Measurements from ENCODE around the gene PITHD1.

DNA sequence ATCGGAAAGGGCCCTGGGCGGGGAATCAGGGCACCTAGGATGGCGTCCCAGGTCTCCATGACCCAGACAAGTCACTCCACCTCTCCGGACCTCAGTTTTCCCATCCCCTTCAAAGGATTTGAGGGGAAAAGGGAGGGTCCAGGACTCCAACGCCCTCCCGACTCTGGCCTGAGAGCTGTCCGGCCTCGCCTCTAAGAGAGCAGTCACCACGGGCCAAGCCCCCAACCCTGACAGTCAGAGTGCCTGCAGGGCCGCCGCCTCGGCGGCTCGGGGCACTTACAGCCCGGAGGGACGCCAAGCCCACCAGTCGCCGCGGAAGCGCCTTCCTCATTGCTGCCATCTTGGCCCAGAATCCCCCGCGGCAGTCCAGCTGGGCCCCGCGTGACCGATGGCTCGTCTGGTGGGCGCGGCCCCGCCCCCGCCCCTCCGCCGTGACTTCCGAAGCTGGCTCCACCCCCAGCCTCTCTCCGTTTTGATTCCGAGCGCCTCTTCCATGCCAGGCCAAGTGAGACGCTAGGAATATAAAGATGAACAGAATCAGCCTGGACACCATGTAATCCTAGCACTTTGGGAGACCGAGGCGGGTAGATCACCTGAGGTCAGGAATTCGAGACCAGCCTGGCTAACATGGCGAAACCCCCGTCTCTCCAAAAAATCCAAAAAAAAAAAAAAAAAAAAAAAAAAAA lies 47.0 kb downstream of the PITHD1 start, which contains the start of gene HMGCL:
- TF ChIP-seq ZC3H10 (CRISPR knock-in tag; IDR thresholded peaks at IDR 0.05) (no peak), ZNF70 (CRISPR knock-in tag; IDR thresholded peaks at IDR 0.05) (peak; percentile 27; the same call in 1 of the 2 replicates), ZFP30 (CRISPR knock-in tag; IDR thresholded peaks at IDR 0.05) (no peak), CSDC2 (CRISPR knock-in tag; IDR thresholded peaks at IDR 0.05) (no peak), ZNF8 (CRISPR knock-in tag; IDR thresholded peaks at IDR 0.05) (no peak), RARB (CRISPR knock-in tag; IDR thresholded peaks at IDR 0.05) (no peak), ZFP3 (CRISPR knock-in tag; IDR thresholded peaks at IDR 0.05) (no peak), ZNF565 (CRISPR knock-in tag; conservative IDR thresholded peaks at IDR 0.05; ENCODE audit: low read depth) (peak; percentile 78; the same call in 1 of the 2 replicates), PPARA (CRISPR knock-in tag; IDR thresholded peaks at IDR 0.05; ENCODE audit: borderline replicate concordance) (no peak)
- TF ChIP-seq, protein P1, sequence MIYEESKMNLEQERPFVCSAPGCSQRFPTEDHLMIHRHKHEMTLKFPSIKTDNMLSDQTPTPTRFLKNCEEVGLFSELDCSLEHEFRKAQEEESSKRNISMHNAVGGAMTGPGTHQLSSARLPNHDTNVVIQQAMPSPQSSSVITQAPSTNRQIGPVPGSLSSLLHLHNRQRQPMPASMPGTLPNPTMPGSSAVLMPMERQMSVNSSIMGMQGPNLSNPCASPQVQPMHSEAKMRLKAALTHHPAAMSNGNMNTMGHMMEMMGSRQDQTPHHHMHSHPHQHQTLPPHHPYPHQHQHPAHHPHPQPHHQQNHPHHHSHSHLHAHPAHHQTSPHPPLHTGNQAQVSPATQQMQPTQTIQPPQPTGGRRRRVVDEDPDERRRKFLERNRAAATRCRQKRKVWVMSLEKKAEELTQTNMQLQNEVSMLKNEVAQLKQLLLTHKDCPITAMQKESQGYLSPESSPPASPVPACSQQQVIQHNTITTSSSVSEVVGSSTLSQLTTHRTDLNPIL (CRISPR knock-in tag; IDR thresholded peaks at IDR 0.05; ENCODE audit: low read depth), result no peak
- TF ChIP-seq, protein P2, sequence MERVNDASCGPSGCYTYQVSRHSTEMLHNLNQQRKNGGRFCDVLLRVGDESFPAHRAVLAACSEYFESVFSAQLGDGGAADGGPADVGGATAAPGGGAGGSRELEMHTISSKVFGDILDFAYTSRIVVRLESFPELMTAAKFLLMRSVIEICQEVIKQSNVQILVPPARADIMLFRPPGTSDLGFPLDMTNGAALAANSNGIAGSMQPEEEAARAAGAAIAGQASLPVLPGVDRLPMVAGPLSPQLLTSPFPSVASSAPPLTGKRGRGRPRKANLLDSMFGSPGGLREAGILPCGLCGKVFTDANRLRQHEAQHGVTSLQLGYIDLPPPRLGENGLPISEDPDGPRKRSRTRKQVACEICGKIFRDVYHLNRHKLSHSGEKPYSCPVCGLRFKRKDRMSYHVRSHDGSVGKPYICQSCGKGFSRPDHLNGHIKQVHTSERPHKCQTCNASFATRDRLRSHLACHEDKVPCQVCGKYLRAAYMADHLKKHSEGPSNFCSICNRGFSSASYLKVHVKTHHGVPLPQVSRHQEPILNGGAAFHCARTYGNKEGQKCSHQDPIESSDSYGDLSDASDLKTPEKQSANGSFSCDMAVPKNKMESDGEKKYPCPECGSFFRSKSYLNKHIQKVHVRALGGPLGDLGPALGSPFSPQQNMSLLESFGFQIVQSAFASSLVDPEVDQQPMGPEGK (CRISPR knock-in tag; IDR thresholded peaks at IDR 0.05; ENCODE audit: borderline replicate concordance), result no peak
- TF ChIP-seq, protein P3, sequence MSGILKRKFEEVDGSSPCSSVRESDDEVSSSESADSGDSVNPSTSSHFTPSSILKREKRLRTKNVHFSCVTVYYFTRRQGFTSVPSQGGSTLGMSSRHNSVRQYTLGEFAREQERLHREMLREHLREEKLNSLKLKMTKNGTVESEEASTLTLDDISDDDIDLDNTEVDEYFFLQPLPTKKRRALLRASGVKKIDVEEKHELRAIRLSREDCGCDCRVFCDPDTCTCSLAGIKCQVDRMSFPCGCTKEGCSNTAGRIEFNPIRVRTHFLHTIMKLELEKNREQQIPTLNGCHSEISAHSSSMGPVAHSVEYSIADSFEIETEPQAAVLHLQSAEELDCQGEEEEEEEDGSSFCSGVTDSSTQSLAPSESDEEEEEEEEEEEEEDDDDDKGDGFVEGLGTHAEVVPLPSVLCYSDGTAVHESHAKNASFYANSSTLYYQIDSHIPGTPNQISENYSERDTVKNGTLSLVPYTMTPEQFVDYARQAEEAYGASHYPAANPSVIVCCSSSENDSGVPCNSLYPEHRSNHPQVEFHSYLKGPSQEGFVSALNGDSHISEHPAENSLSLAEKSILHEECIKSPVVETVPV (CRISPR knock-in tag; IDR thresholded peaks at IDR 0.05), result no peak
- TF ChIP-seq, protein P4, sequence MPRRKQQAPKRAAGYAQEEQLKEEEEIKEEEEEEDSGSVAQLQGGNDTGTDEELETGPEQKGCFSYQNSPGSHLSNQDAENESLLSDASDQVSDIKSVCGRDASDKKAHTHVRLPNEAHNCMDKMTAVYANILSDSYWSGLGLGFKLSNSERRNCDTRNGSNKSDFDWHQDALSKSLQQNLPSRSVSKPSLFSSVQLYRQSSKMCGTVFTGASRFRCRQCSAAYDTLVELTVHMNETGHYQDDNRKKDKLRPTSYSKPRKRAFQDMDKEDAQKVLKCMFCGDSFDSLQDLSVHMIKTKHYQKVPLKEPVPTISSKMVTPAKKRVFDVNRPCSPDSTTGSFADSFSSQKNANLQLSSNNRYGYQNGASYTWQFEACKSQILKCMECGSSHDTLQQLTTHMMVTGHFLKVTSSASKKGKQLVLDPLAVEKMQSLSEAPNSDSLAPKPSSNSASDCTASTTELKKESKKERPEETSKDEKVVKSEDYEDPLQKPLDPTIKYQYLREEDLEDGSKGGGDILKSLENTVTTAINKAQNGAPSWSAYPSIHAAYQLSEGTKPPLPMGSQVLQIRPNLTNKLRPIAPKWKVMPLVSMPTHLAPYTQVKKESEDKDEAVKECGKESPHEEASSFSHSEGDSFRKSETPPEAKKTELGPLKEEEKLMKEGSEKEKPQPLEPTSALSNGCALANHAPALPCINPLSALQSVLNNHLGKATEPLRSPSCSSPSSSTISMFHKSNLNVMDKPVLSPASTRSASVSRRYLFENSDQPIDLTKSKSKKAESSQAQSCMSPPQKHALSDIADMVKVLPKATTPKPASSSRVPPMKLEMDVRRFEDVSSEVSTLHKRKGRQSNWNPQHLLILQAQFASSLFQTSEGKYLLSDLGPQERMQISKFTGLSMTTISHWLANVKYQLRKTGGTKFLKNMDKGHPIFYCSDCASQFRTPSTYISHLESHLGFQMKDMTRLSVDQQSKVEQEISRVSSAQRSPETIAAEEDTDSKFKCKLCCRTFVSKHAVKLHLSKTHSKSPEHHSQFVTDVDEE (CRISPR knock-in tag; IDR thresholded peaks at IDR 0.05), result peak; percentile 49; the same call in 1 of the 2 replicates

All from SK-N-SH treated with all-trans-retinoic acid at 6 μM for 48 hours (cell line).